Nephron progenitor cell (in vitro differentiated cells): ENCODE results near the gene TNNT2.

ENCODE experiments used
- DNase-seq: peaks from one replicate; pipeline ENCODE4 v3.0.0; 2021
- H3K27ac Mint-ChIP-seq: 2 replicates; pipeline ENCODE4 v1.8.0; 2021; ENCODE audit warnings: mild to moderate bottlenecking, moderate library complexity, mixed read lengths
- H3K27me3 Mint-ChIP-seq: 2 replicates; pipeline ENCODE4 v1.8.0; 2021; ENCODE audit warnings: mild to moderate bottlenecking, low read depth, mixed read lengths; ENCODE audit not compliant: poor library complexity
- H3K36me3 Mint-ChIP-seq: 2 replicates; pipeline ENCODE4 v1.8.0; 2021; ENCODE audit warnings: low read depth, mixed read lengths
- H3K4me1 Mint-ChIP-seq: 2 replicates; pipeline ENCODE4 v1.8.0; 2021; ENCODE audit warnings: mixed read lengths
- H3K4me3 Mint-ChIP-seq: 2 replicates; pipeline ENCODE4 v1.8.0; 2021; ENCODE audit warnings: mild to moderate bottlenecking, moderate library complexity, mixed read lengths
- H3K9me3 Mint-ChIP-seq: 2 replicates; pipeline ENCODE4 v1.8.0; 2021; ENCODE audit warnings: mild to moderate bottlenecking, moderate library complexity, mixed read lengths
- TF ChIP-seq, protein P1 (sequence below): fragments of 200-600 bp; sonication (generic); IDR thresholded peaks from 2 replicates; pipeline ENCODE4 v1.5.0; 2021; ENCODE audit warnings: antibody characterized with exemption

TNNT2 gene

DNA sequence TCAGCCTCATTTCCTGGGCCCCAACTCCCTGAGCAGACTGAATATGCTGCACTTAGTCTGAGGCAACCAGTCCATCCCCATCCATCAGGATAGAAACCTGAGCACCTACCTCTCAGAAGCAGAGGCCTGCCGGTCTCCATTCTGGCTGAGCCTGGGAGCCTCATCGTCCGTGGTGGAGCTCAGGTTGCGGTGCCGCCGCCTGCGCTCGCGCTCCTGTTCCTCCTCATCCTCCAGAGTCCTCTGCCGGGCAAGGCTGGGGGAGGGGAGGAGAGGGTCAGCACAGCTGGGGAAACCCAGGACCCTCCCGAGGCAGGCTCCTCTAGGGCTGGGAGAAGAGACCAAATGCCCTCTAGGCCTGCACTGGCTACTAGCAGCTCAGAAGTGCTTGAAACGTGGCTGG, 11.6 kb upstream of the TNNT2 start:
- no peak overlapping the region for H3K27ac Mint-ChIP-seq
- H3K36me3 Mint-ChIP-seq = no peaks in the 10 kb centered on the region
- H3K4me1 Mint-ChIP-seq = peaks cover 29% of the 10 kb centered on the region
- no peak overlapping the region for H3K4me3 Mint-ChIP-seq
- DNase-seq = peak; percentile 32
- TF ChIP-seq, protein P1, sequence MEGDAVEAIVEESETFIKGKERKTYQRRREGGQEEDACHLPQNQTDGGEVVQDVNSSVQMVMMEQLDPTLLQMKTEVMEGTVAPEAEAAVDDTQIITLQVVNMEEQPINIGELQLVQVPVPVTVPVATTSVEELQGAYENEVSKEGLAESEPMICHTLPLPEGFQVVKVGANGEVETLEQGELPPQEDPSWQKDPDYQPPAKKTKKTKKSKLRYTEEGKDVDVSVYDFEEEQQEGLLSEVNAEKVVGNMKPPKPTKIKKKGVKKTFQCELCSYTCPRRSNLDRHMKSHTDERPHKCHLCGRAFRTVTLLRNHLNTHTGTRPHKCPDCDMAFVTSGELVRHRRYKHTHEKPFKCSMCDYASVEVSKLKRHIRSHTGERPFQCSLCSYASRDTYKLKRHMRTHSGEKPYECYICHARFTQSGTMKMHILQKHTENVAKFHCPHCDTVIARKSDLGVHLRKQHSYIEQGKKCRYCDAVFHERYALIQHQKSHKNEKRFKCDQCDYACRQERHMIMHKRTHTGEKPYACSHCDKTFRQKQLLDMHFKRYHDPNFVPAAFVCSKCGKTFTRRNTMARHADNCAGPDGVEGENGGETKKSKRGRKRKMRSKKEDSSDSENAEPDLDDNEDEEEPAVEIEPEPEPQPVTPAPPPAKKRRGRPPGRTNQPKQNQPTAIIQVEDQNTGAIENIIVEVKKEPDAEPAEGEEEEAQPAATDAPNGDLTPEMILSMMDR = no peak
- H3K9me3 Mint-ChIP-seq = no peaks in the 10 kb centered on the region
- peaks cover 27% of the 10 kb centered on the region for H3K27me3 Mint-ChIP-seq

GRCh38 chr1:201386208-201386607, 8.7 kb upstream of the TNNT2 start:
- Mint-ChIP-seq H3K4me3 (no peak overlapping the region), H3K27me3 (peaks cover 28% of the 10 kb centered on the region), H3K9me3 (no peaks in the 10 kb centered on the region), H3K27ac (no peak overlapping the region), H3K4me1 (peaks cover 34% of the 10 kb centered on the region), H3K36me3 (no peaks in the 10 kb centered on the region)
- TF ChIP-seq, protein P1 = no peak
- no peak for DNase-seq

DNA sequence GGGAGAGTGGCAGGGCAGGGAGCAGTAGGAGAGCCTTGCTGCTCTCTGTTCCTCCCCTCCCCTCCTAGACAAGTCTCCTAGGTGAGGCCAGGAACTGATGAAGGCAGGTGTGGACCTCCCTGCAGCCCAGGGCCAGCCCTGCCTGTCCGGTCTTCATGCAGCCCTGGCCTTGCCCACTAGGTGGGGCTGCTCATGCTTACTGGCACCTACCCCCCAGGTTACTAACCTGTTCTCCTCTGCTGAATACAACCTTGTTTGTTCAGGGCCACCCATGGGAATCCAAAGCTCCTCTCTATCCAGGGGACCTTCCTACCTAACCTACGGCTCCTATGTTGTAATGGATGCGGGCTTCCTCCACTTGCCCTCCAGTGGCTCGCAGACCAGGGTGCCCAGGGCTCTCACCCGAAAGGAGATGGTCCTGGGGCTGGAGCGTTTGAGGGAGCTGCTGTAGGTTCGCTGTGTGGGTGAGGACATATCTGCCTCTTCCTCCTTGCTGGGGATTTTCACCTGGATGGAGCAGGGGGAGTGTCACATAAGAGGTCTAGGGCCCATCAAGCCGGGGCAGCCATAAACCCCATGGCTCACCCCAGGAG, 7.9 kb upstream of the TNNT2 start:
- Mint-ChIP-seq H3K4me1 (peaks cover 38% of the 10 kb centered on the region), H3K27me3 (peaks cover 31% of the 10 kb centered on the region), H3K9me3 (no peaks in the 10 kb centered on the region), H3K27ac (no peak overlapping the region), H3K36me3 (no peaks in the 10 kb centered on the region), H3K4me3 (no peak overlapping the region)
- TF ChIP-seq, protein P1 = peak; percentile 84
- DNase-seq = peak; percentile 78

DNA sequence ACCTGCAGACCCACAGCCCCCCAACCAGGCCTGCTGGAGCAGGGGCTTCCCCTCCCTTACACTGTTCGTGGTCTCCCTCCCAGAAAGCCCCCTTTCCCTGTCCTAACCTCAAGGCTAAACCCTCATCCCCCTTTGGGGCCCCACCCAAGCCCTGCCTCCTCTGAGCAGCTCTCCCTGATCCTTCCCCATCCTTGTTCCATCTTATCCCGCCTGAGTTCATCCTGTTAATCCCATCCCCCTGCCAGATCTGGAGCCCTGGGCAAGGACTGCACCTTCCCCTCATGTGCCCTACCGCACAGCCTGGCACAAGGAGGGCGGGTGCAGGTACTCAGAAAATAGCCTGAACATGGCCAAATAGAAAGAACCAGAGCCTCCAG, 6.9 kb upstream of the TNNT2 start:
- Mint-ChIP-seq H3K27ac (no peak overlapping the region), H3K36me3 (no peaks in the 10 kb centered on the region), H3K9me3 (no peaks in the 10 kb centered on the region), H3K4me3 (no peak overlapping the region), H3K4me1 (peaks cover 38% of the 10 kb centered on the region), H3K27me3 (peaks cover 31% of the 10 kb centered on the region)
- DNase-seq = no peak
- TF ChIP-seq, protein P1 = no peak

- DNase-seq = no peak
- Mint-ChIP-seq H3K9me3 (no peaks in the 10 kb centered on the region), H3K36me3 (no peaks in the 10 kb centered on the region), H3K4me1 (peaks cover 40% of the 10 kb centered on the region), H3K27me3 (peaks cover 31% of the 10 kb centered on the region), H3K27ac (no peak overlapping the region), H3K4me3 (no peak overlapping the region)
- TF ChIP-seq, protein P1 = no peak
Measured at GRCh38 chr1:201383647-201384405, 6.3 kb upstream of the TNNT2 start.

DNA sequence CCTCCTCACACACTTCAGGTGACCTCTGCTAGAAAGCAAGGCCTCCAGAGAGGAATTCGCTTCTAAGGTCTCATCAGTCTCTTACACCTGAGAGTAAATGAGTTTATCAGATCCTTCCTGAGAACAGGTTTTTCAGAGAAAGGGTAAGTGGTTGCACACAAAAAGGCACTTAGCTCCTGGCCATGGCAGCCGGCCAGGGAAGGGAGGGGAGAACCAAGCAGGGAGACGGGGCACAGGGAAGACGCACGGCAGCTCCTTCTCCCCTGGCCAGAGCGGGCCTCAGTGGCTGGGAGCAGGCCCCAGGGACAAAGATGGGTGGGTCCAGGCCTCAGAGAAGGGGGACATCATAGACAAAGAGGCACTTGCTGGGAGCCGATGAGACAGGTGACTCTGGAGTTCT, 3.6 kb upstream of the TNNT2 start:
- Mint-ChIP-seq H3K36me3 (no peaks in the 10 kb centered on the region), H3K9me3 (no peaks in the 10 kb centered on the region), H3K4me3 (no peak overlapping the region), H3K27ac (no peak overlapping the region), H3K4me1 (peaks cover 59% of the 10 kb centered on the region), H3K27me3 (peaks cover 22% of the 10 kb centered on the region)
- no peak for DNase-seq
- TF ChIP-seq, protein P1 = no peak
